Mesothelial cell of epicardium (in vitro differentiated cells): ENCODE measurements around the gene CLSTN3. TPM values are rescaled to one million over a fixed set of nuclear protein-coding genes. Genes with fewer than 3 reads are reported as not detected.

Experiments used
- DNase-seq, 2 experiments: peaks; one replicate each; pipeline ENCODE4 v3.0.0; 2021; ENCODE audit warnings: low spot score in 2 of 2; ENCODE audit not compliant: unreplicated experiment in 2 of 2
- H3K27ac Mint-ChIP-seq: 2 replicates; pipeline ENCODE4 v1.8.0; 2021; ENCODE audit warnings: mixed read lengths
- H3K27me3 Mint-ChIP-seq: 2 replicates; pipeline ENCODE4 v1.8.0; 2021; ENCODE audit warnings: low read depth, mixed read lengths
- H3K36me3 Mint-ChIP-seq: 2 replicates; pipeline ENCODE4 v1.8.0; 2021; ENCODE audit warnings: mixed read lengths
- H3K4me1 Mint-ChIP-seq: 2 replicates; pipeline ENCODE4 v1.8.0; 2021; ENCODE audit warnings: mixed read lengths
- H3K4me3 Mint-ChIP-seq: 2 replicates; pipeline ENCODE4 v1.8.0; 2021; ENCODE audit warnings: mild to moderate bottlenecking, moderate library complexity, mixed read lengths
- H3K9me3 Mint-ChIP-seq: 2 replicates; pipeline ENCODE4 v1.8.0; 2021; ENCODE audit warnings: mixed read lengths
- CTCF ChIP-seq: fragments of 200-600 bp; sonication (generic); IDR thresholded peaks from one replicate; pipeline ENCODE4 v1.5.0; 2021; ENCODE audit warnings: antibody characterized with exemption; ENCODE audit not compliant: unreplicated experiment
- total RNA-seq: library from RNA; stranded (reverse); gene quantifications from 3 replicates; pipeline ENCODE4 v1.2.1, GENCODE V29; 2021

Gene CLSTN3
- total RNA-seq, 1 donor from 2014 or later, result 81.1 TPM

- H3K4me3 Mint-ChIP-seq, result peak overlapping the region; percentile 90
- TF ChIP-seq CTCF, result no peak
- DNase-seq, result peak in 1 of 2 experiments; percentile 52
Measured at GRCh38 chr12:7130701-7131501, 730 bp downstream of the CLSTN3 start.

GRCh38 chr12:7131502-7131866 lies 1.3 kb downstream of the CLSTN3 start:
- no peak for DNase-seq
- H3K4me1 Mint-ChIP-seq, result peaks cover 25% of the 10 kb centered on the region
- no peaks in the 10 kb centered on the region for H3K9me3 Mint-ChIP-seq
- H3K27ac Mint-ChIP-seq, result peak overlapping the region; percentile 85
- peak overlapping the region; percentile 90 for H3K4me3 Mint-ChIP-seq
- no peak for TF ChIP-seq CTCF
- H3K36me3 Mint-ChIP-seq, result peaks cover 13% of the 10 kb centered on the region
- no peaks in the 10 kb centered on the region for H3K27me3 Mint-ChIP-seq

More at GRCh38 chr12:7130701-7131501, 730 bp downstream of the CLSTN3 start:
- H3K27me3 Mint-ChIP-seq, result no peaks in the 10 kb centered on the region
- no peaks in the 10 kb centered on the region for H3K9me3 Mint-ChIP-seq
- peaks cover 13% of the 10 kb centered on the region for H3K36me3 Mint-ChIP-seq
- H3K27ac Mint-ChIP-seq, result peak overlapping the region; percentile 85
- H3K4me1 Mint-ChIP-seq, result peaks cover 25% of the 10 kb centered on the region

GRCh38 chr12:7134396-7135166 lies 4.4 kb downstream of the CLSTN3 start:
- H3K4me1 Mint-ChIP-seq, result peaks cover 21% of the 10 kb centered on the region
- no peak for TF ChIP-seq CTCF
- no peaks in the 10 kb centered on the region for H3K27me3 Mint-ChIP-seq
- H3K9me3 Mint-ChIP-seq, result no peaks in the 10 kb centered on the region
- DNase-seq, result no peak
- no peak overlapping the region for H3K4me3 Mint-ChIP-seq
- peaks cover 28% of the 10 kb centered on the region for H3K36me3 Mint-ChIP-seq
- no peak overlapping the region for H3K27ac Mint-ChIP-seq

- Mint-ChIP-seq H3K27ac (no peak overlapping the region), H3K4me3 (no peak overlapping the region), H3K27me3 (no peaks in the 10 kb centered on the region), H3K9me3 (no peaks in the 10 kb centered on the region), H3K36me3 (peaks cover 36% of the 10 kb centered on the region), H3K4me1 (peaks cover 14% of the 10 kb centered on the region)
- DNase-seq, result no peak
- TF ChIP-seq CTCF, result no peak
Measured at GRCh38 chr12:7136071-7136470, 5.9 kb downstream of the CLSTN3 start.

GRCh38 chr12:7136676-7137075 lies 6.5 kb downstream of the CLSTN3 start:
- TF ChIP-seq CTCF, result no peak
- no peak for DNase-seq
- no peak overlapping the region for H3K27ac Mint-ChIP-seq
- H3K27me3 Mint-ChIP-seq, result no peaks in the 10 kb centered on the region
- H3K9me3 Mint-ChIP-seq, result no peaks in the 10 kb centered on the region
- peaks cover 9% of the 10 kb centered on the region for H3K4me1 Mint-ChIP-seq
- H3K4me3 Mint-ChIP-seq, result no peak overlapping the region
- peaks cover 42% of the 10 kb centered on the region for H3K36me3 Mint-ChIP-seq
